Measurements from ENCODE around the gene TULP1. TPM values are rescaled to one million over a fixed set of nuclear protein-coding genes. Genes with fewer than 3 reads are reported as not detected.

The TULP1 gene
- total and polyA plus RNA-seq, 4 donors = not detected

DNA sequence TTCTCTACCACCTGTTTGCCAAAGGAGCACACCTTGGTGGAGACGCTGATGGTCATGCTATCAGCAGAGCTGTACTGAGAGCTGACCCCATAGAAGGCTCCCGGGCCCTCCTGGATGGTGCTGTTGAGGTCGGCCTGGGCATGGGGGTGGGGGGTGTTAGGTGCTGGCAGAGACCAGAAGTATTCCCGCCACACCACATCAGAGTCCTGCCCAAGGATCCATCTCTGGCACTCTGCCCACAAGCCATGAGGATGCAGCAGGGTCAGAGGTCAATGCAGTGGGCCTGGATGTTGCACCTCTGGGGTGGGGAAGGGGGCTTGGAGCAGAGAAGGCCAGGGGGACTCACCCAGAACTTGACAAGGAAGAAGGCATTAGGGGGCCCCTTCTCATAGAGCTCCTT lies 37.1 kb downstream of the TULP1 start:
- no peak for TF ChIP-seq JUND (IDR thresholded peaks at IDR 0.05)
- 85% methylated on average over 4 of the region's 4 CpGs for WGBS
- H3K27me3 ChIP-seq (ENCODE audit: control insufficient read depth in 4 of 4, insufficient read depth in 4 of 4, low read length in 3 of 4) = no peaks in the 10 kb centered on the region

DNA sequence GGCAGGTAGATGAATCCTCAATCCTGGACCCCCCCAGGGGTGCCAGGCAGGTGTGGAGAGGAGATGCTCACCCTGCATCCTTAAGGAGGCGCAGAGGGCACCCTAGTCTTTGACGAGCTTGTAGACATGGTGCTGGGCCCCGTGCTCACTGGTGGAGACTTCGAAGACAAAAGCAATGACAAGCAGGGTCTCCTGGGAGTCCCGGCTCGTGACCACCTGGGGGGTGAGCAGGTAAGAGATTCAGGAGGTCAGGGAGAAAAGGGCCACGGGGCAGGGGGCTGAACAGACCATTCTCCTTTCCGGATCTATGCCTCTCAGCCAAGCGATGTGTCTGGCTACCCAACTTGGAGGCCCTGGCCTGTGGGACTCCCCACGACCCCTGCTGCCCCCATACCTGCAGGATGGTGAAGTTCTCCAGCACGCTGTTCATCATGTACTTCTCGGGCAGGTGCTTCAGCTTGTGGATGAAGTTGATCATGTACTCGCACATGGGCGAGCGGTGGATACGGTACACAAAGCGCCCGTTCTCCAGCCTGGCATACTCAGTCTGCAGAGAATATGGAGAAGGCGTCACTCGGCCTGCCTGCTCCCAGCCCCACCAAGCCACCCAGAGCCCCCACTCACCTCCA lies 37.6 kb downstream of the TULP1 start:
- Histone ChIP-seq H3K27ac (ENCODE audit: low read depth in 1 of 2, low read length in 2 of 2) (no peak overlapping the region), H3K4me1 (ENCODE audit: control insufficient read depth in 4 of 4, insufficient read depth in 4 of 4, low read length in 3 of 4) (peaks cover 0 to 11% (median 8%) of the 10 kb centered on the region in 4 donors), H3K4me3 (ENCODE audit: low read depth in 1 of 3, low read length in 3 of 3) (no peak overlapping the region), H3K27me3 (ENCODE audit: control insufficient read depth in 4 of 4, insufficient read depth in 4 of 4, low read length in 3 of 4) (no peaks in the 10 kb centered on the region), H3K36me3 (ENCODE audit: control insufficient read depth in 4 of 4, insufficient read depth in 3 of 4, low read depth in 1 of 4, low read length in 3 of 4) (peaks cover 5 to 52% (median 19%) of the 10 kb centered on the region in 4 donors), H3K9ac (ENCODE audit: low read depth in 1 of 2, low read length in 2 of 2) (no peak overlapping the region), H3K9me3 (ENCODE audit: control insufficient read depth in 4 of 4, low read length in 3 of 4) (no peaks in the 10 kb centered on the region)
- TF ChIP-seq, protein P1, sequence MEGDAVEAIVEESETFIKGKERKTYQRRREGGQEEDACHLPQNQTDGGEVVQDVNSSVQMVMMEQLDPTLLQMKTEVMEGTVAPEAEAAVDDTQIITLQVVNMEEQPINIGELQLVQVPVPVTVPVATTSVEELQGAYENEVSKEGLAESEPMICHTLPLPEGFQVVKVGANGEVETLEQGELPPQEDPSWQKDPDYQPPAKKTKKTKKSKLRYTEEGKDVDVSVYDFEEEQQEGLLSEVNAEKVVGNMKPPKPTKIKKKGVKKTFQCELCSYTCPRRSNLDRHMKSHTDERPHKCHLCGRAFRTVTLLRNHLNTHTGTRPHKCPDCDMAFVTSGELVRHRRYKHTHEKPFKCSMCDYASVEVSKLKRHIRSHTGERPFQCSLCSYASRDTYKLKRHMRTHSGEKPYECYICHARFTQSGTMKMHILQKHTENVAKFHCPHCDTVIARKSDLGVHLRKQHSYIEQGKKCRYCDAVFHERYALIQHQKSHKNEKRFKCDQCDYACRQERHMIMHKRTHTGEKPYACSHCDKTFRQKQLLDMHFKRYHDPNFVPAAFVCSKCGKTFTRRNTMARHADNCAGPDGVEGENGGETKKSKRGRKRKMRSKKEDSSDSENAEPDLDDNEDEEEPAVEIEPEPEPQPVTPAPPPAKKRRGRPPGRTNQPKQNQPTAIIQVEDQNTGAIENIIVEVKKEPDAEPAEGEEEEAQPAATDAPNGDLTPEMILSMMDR (IDR thresholded peaks at IDR 0.05; ENCODE audit: low read depth, low read length, missing input control) = no peak
- TF ChIP-seq JUND (IDR thresholded peaks at IDR 0.05) (no peak), NR2F2 (IDR thresholded peaks at IDR 0.05) (no peak), YY1 (IDR thresholded peaks at IDR 0.05) (no peak)
- DNase-seq (ENCODE audit: low spot score) = no peak
- WGBS = 96% methylated on average over 20 of the region's 20 CpGs

More for the DNA sequence above, 37.1 kb downstream of the TULP1 start:
- peaks cover 0 to 11% (median 8%) of the 10 kb centered on the region in 4 donors for H3K4me1 ChIP-seq (ENCODE audit: control insufficient read depth in 4 of 4, insufficient read depth in 4 of 4, low read length in 3 of 4)
- H3K27ac ChIP-seq (ENCODE audit: low read depth in 1 of 2, low read length in 2 of 2) = no peak overlapping the region
- no peak for DNase-seq (ENCODE audit: low spot score)
- no peak overlapping the region for H3K9ac ChIP-seq (ENCODE audit: low read depth in 1 of 2, low read length in 2 of 2)
- no peaks in the 10 kb centered on the region for H3K9me3 ChIP-seq (ENCODE audit: control insufficient read depth in 4 of 4, low read length in 3 of 4)
- H3K36me3 ChIP-seq (ENCODE audit: control insufficient read depth in 4 of 4, insufficient read depth in 3 of 4, low read depth in 1 of 4, low read length in 3 of 4) = peaks cover 5 to 49% (median 15%) of the 10 kb centered on the region in 4 donors
- H3K4me3 ChIP-seq (ENCODE audit: low read depth in 1 of 3, low read length in 3 of 3) = no peak overlapping the region

DNA sequence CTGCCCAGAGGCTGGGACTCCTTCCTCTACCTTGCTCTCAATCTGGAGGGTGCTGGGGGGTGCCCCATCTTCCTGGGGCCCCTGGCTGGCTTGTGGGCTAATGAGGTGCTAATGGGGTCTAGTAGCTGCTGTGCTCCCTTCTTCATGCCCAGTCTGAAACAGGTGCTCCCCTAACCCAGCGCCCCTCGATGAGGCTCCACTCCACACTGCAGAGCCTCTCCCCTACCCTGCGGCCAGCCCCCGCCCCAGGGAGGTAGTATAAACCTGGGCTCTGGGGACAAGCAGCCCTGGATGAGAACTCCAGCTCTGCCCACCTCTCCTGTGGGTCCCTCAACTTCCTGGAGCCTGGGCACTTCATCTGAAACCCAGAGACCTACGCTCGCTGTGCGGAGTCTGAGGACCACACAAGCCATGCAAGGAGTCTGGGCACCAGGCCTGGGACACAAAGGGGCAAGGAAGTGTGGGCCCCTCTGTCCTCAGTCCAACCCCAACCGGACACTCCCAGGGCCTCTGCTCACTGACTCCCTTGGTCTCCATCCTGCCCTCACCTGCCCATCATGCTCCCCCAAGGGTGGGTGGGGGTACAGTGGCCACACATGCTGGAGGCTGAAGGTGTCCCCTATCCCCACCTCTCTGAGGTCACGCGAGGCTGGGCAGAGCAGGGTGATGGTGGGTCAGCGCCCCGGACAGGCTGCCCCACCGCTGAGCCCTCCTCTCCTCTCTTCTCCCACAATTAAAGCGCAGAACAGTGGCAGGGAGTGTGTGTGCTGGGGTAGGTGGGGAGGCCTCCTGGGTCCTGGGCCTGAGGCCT lies 38.4 kb downstream of the TULP1 start:
- no peak for TF ChIP-seq GABPA (IDR thresholded peaks at IDR 0.05 in 1 of 2, conservative IDR thresholded peaks at IDR 0.05 in 1 of 2)
- TF ChIP-seq FOXA2 (IDR thresholded peaks at IDR 0.05) = no peak
- no peak for TF ChIP-seq RXRA (IDR thresholded peaks at IDR 0.05)
- TF ChIP-seq HNF4A (conservative IDR thresholded peaks at IDR 0.05) = no peak
- TF ChIP-seq RAD21 (IDR thresholded peaks at IDR 0.05) = no peak
- TF ChIP-seq, protein P2, sequence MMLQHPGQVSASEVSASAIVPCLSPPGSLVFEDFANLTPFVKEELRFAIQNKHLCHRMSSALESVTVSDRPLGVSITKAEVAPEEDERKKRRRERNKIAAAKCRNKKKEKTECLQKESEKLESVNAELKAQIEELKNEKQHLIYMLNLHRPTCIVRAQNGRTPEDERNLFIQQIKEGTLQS (IDR thresholded peaks at IDR 0.05) = no peak
- WGBS = 93% methylated on average over 14 of the region's 14 CpGs
- Histone ChIP-seq H3K4me1 (ENCODE audit: control insufficient read depth in 4 of 4, insufficient read depth in 4 of 4, low read length in 3 of 4) (peaks cover 0 to 18% (median 13%) of the 10 kb centered on the region in 4 donors), H3K9ac (ENCODE audit: low read depth in 1 of 2, low read length in 2 of 2) (no peak overlapping the region), H3K27ac (ENCODE audit: low read depth in 1 of 2, low read length in 2 of 2) (no peak overlapping the region), H3K27me3 (ENCODE audit: control insufficient read depth in 4 of 4, insufficient read depth in 4 of 4, low read length in 3 of 4) (no peaks in the 10 kb centered on the region), H3K36me3 (ENCODE audit: control insufficient read depth in 4 of 4, insufficient read depth in 3 of 4, low read depth in 1 of 4, low read length in 3 of 4) (peaks cover 3 to 51% (median 24%) of the 10 kb centered on the region in 4 donors), H3K9me3 (ENCODE audit: control insufficient read depth in 4 of 4, low read length in 3 of 4) (no peaks in the 10 kb centered on the region), H3K4me3 (ENCODE audit: low read depth in 1 of 3, low read length in 3 of 3) (no peak overlapping the region)
- no peak for DNase-seq (ENCODE audit: low spot score)

DNA sequence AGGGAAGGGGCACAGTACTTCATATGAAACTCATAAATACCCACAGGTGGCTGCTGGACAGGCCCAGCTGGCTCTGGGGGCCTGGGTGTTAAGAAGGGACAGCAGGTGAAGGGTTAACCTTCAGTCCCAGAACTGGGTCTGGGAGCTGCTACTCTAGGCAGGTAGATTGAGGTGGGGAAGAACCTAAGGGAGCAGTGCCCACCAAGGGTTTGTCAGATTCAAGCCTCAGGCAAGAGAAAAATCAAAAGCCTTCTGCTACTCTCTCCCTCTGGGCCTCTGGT lies 38.9 kb downstream of the TULP1 start:
- H3K9ac ChIP-seq (ENCODE audit: low read depth in 1 of 2, low read length in 2 of 2) = no peak overlapping the region
- H3K4me1 ChIP-seq (ENCODE audit: control insufficient read depth in 4 of 4, insufficient read depth in 4 of 4, low read length in 3 of 4) = peaks cover 0 to 19% (median 16%) of the 10 kb centered on the region in 4 donors
- H3K27me3 ChIP-seq (ENCODE audit: control insufficient read depth in 4 of 4, insufficient read depth in 4 of 4, low read length in 3 of 4) = no peaks in the 10 kb centered on the region
- H3K36me3 ChIP-seq (ENCODE audit: control insufficient read depth in 4 of 4, insufficient read depth in 3 of 4, low read depth in 1 of 4, low read length in 3 of 4) = peaks cover 3 to 48% (median 25%) of the 10 kb centered on the region in 4 donors
- no peak for TF ChIP-seq TAF1 (conservative IDR thresholded peaks at IDR 0.05)
- H3K4me3 ChIP-seq (ENCODE audit: low read depth in 1 of 3, low read length in 3 of 3) = no peak overlapping the region
- no peaks in the 10 kb centered on the region for H3K9me3 ChIP-seq (ENCODE audit: control insufficient read depth in 4 of 4, low read length in 3 of 4)
- H3K27ac ChIP-seq (ENCODE audit: low read depth in 1 of 2, low read length in 2 of 2) = no peak overlapping the region
- no peak for DNase-seq (ENCODE audit: low spot score)
